GM21360 (cell line): ENCODE results near the gene EXOSC5.
A peak's percentile ranks its signal among the peaks of the same experiment; 100 is the strongest.
"Not testable (repeated sequence)": the region's sequence is repeated elsewhere in the genome, so short reads cannot be mapped to it uniquely, and the experiment has no call there.

Experiments
- ATAC-seq: cut with Tn5 transposase; IDR thresholded peaks from one replicate; pipeline ENCODE4 v1.9.1; 2021; ENCODE audit warnings: mild to moderate bottlenecking, moderate library complexity; ENCODE audit not compliant: unreplicated experiment

EXOSC5 gene

GRCh38 chr19:41371541-41371940 is 25.6 kb downstream of the EXOSC5 start:
- ATAC-seq = no peak

- ATAC-seq = not testable (repeated sequence)
Observed at GRCh38 chr19:41371119-41371518, 26.0 kb downstream of the EXOSC5 start.

GRCh38 chr19:41369769-41370168 is 27.4 kb downstream of the EXOSC5 start:
- ATAC-seq = no peak

GRCh38 chr19:41367848-41368301 is 29.3 kb downstream of the EXOSC5 start:
- ATAC-seq = no peak

- no peak for ATAC-seq
Observed at GRCh38 chr19:41366089-41366488, 31.1 kb downstream of the EXOSC5 start.

- no peak for ATAC-seq
Observed at GRCh38 chr19:41364524-41365391, 32.4 kb downstream of the EXOSC5 start.

- peak; percentile 75 for ATAC-seq
Observed at GRCh38 chr19:41363753-41364523, 33.2 kb downstream of the EXOSC5 start, which contains the start of gene B9D2. Gene B9D2, minus strand, starts transcription at chr19:41364149. Its CDS starts 630 bp downstream, at chr19:41363519.

- no peak for ATAC-seq
Observed at GRCh38 chr19:41363371-41363752, 33.8 kb downstream of the EXOSC5 start.

GRCh38 chr19:41362143-41362847 is 34.9 kb downstream of the EXOSC5 start:
- no peak for ATAC-seq

GRCh38 chr19:41359741-41360140 is 37.4 kb downstream of the EXOSC5 start:
- ATAC-seq = no peak

- no peak for ATAC-seq
Observed at GRCh38 chr19:41357746-41358145, 39.4 kb downstream of the EXOSC5 start.

GRCh38 chr19:41356984-41357739 is 40.0 kb downstream of the EXOSC5 start:
- no peak for ATAC-seq

- no peak for ATAC-seq
Observed at GRCh38 chr19:41355802-41356201, 41.4 kb downstream of the EXOSC5 start.

GRCh38 chr19:41355035-41355434 is 42.1 kb downstream of the EXOSC5 start:
- no peak for ATAC-seq

GRCh38 chr19:41354343-41354953 is 42.7 kb downstream of the EXOSC5 start:
- no peak for ATAC-seq

GRCh38 chr19:41353466-41354342 is 43.5 kb downstream of the EXOSC5 start, which contains the start of gene TGFB1:
Gene TGFB1, minus strand, starts transcription at chr19:41353922. Its CDS starts 878 bp downstream, at chr19:41353044.
- ATAC-seq = peak; percentile 36

- ATAC-seq = no peak
Observed at GRCh38 chr19:41352609-41353465, 44.3 kb downstream of the EXOSC5 start.

- ATAC-seq = no peak
Observed at GRCh38 chr19:41352279-41352608, 44.9 kb downstream of the EXOSC5 start.
